CD4-positive, CD25-positive, alpha-beta regulatory T cell (primary cell): Measurements from ENCODE around the gene RIN2. TPM values are rescaled to one million over a fixed set of nuclear protein-coding genes. Genes with fewer than 3 reads are reported as not detected.

Experiments
- ATAC-seq, 2 donors: fragments of 150-1000 bp; cut with Tn5 transposase; one replicate each; pipeline ENCODE4 v1.10.0; 2021; ENCODE audit warnings: low read depth in 2 of 2, moderate number of reproducible peaks in 2 of 2, moderate library complexity in 1 of 2
- DNase-seq, 3 donors: peaks; one replicate each; pipeline versions ENCODE4 v3.0.0 to v3.0.0-alpha.2; 2012 to 2022; ENCODE audit warnings: mixed read lengths in 1 of 3
- H3K27ac ChIP-seq: one replicate; pipeline ENCODE4 v1.7.0; 2013; ENCODE audit warnings: mild to moderate bottlenecking, low read length; ENCODE audit not compliant: insufficient read depth, poor library complexity, severe bottlenecking
- H3K27me3 ChIP-seq: one replicate; pipeline ENCODE4 v1.7.0; 2013; ENCODE audit warnings: low read length; ENCODE audit not compliant: control insufficient read depth, insufficient read depth
- H3K36me3 ChIP-seq: one replicate; pipeline ENCODE4 v1.7.0; 2013; ENCODE audit warnings: mild to moderate bottlenecking, low read length, moderate library complexity; ENCODE audit not compliant: control insufficient read depth, insufficient read depth
- H3K4me1 ChIP-seq: 2 replicates; pipeline ENCODE4 v1.7.0; 2013; ENCODE audit warnings: mild to moderate bottlenecking, low read length; ENCODE audit not compliant: insufficient read depth, control insufficient read depth, poor library complexity, severe bottlenecking
- H3K4me3 ChIP-seq: one replicate; pipeline ENCODE4 v1.7.0; 2013; ENCODE audit warnings: low read depth, mild to moderate bottlenecking, low read length, moderate library complexity
- H3K9me3 ChIP-seq, 2 experiments: 1 replicate in 1 of 2; 2 replicates in 1 of 2; pipeline ENCODE4 v1.7.0; 2013; ENCODE audit warnings: low read length in 2 of 2, mild to moderate bottlenecking in 1 of 2, moderate library complexity in 1 of 2; ENCODE audit not compliant: control insufficient read depth in 2 of 2
- H3K27ac Mint-ChIP-seq, 3 donors: one replicate each; pipeline ENCODE4 v1.8.0; 2020 to 2022; ENCODE audit warnings: mild to moderate bottlenecking in 3 of 3, mixed read lengths in 3 of 3, moderate library complexity in 2 of 3
- H3K27me3 Mint-ChIP-seq: one replicate; pipeline ENCODE4 v1.8.0; 2022; ENCODE audit warnings: mild to moderate bottlenecking, mixed read lengths
- H3K36me3 Mint-ChIP-seq: one replicate; pipeline ENCODE4 v1.8.0; 2020; ENCODE audit warnings: mixed read lengths
- H3K4me1 Mint-ChIP-seq, 4 donors: one replicate each; pipeline ENCODE4 v1.8.0; 2020 to 2022; ENCODE audit warnings: mixed read lengths in 4 of 4, mild to moderate bottlenecking in 1 of 4
- H3K4me3 Mint-ChIP-seq, 4 donors: one replicate each; pipeline ENCODE4 v1.8.0; 2020 to 2022; ENCODE audit warnings: mild to moderate bottlenecking in 4 of 4, mixed read lengths in 4 of 4, moderate library complexity in 3 of 4
- H3K9me3 Mint-ChIP-seq, 7 donors: one replicate each; pipeline ENCODE4 v1.8.0; 2020 to 2022; ENCODE audit warnings: mixed read lengths in 7 of 7, mild to moderate bottlenecking in 3 of 7, moderate library complexity in 2 of 7
- polyA plus RNA-seq, 4 donors: library from polyadenylated mRNA; unstranded; fragments of 300-500 nt; fragmentation: Illumina TruSeq; gene quantifications; one replicate each; pipeline ENCODE4 v1.2.3, GENCODE V29; 2021
- total RNA-seq: library from RNA; stranded (reverse); gene quantifications from one replicate; pipeline ENCODE4 v1.2.3, GENCODE V29; 2022

RIN2 gene
- total and polyA plus RNA-seq, 5 donors from 2014 or later = 0.57 TPM; not detected in 4

DNA sequence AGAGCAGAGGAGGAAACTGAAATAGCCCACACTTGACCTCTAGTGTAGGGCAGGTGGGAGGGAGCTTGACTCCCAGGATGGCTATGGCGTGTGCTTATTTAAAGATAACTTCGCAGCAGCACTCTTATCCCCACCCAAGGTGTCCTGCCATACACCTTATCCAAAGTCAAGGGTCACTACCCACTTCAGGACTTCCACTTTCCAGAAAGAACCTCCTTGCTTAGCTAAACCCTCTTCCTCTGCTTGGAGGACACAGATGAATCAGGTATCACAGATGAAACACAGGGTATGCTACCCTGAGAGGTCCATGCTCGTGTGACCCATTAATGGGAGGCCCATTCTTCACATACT lies 2.3 kb downstream of the RIN2 start:
- H3K36me3 Mint-ChIP-seq = no peaks in the 10 kb centered on the region

DNA sequence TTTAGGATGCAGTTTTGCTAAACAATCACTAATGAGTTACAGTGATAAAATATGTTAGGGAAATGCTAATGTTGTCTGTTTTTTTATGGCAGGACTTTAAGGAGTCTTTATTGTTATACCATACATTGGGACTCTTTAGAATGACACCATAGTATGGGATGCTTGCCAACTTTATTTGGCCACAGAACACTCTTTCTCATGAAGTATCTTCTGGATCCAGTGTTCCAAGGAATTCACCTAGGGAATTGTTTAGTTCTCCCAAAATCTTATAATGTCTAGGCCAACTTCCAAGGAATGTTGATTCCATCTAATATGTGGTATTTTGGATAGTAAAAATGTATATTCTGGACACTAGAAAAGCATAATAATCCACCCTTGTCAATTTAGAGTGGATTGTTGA lies 3.3 kb downstream of the RIN2 start:
- Mint-ChIP-seq H3K9me3 (peaks cover 0 to 3% (median 0%) of the 10 kb centered on the region in 7 donors), H3K4me3 (no peak overlapping the region), H3K36me3 (no peaks in the 10 kb centered on the region), H3K27ac (no peak overlapping the region), H3K27me3 (peaks cover 31% of the 10 kb centered on the region), H3K4me1 (no peaks in the 10 kb centered on the region)
- DNase-seq (no peak), ATAC-seq (no peak)
- Histone ChIP-seq H3K9me3 (no peaks in the 10 kb centered on the region), H3K4me1 (no peaks in the 10 kb centered on the region), H3K27ac (no peak overlapping the region), H3K27me3 (peaks cover 7% of the 10 kb centered on the region), H3K36me3 (no peaks in the 10 kb centered on the region), H3K4me3 (no peak overlapping the region)

More for the DNA sequence above, 2.3 kb downstream of the RIN2 start:
- no peak for DNase-seq
- Mint-ChIP-seq H3K4me1 (no peaks in the 10 kb centered on the region), H3K9me3 (peaks cover 0 to 3% (median 0%) of the 10 kb centered on the region in 7 donors), H3K27ac (no peak overlapping the region), H3K27me3 (peaks cover 31% of the 10 kb centered on the region), H3K4me3 (no peak overlapping the region)
- Histone ChIP-seq H3K4me3 (no peak overlapping the region), H3K27ac (no peak overlapping the region), H3K9me3 (no peaks in the 10 kb centered on the region), H3K27me3 (peaks cover 7% of the 10 kb centered on the region), H3K36me3 (no peaks in the 10 kb centered on the region), H3K4me1 (no peaks in the 10 kb centered on the region)
- ATAC-seq = no peak

DNA sequence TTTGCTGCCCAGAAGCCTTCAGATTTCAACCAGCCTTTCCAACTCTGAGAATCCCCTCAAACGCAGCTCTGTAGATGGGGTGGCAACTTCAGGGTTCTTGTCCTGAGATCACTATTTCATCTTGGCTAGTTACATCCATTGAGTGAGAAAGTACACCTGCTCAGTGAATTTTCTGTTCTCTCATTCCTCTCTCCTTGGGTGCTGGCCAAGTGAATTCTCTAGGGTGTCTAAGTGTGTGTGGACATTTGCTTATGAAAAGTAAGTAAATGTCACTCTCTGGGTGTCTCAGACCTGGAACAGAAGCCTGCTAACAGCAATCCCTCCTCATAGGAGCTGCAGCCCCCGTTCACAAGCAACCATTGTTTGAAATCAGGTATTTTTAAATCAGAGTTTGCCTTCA lies 3.8 kb downstream of the RIN2 start:
- Mint-ChIP-seq H3K27me3 (peaks cover 27% of the 10 kb centered on the region), H3K9me3 (peaks cover 0 to 2% (median 0%) of the 10 kb centered on the region in 7 donors), H3K36me3 (no peaks in the 10 kb centered on the region), H3K27ac (no peak overlapping the region), H3K4me3 (no peak overlapping the region), H3K4me1 (no peaks in the 10 kb centered on the region)
- ATAC-seq = no peak
- Histone ChIP-seq H3K4me3 (no peak overlapping the region), H3K27ac (no peak overlapping the region), H3K27me3 (peaks cover 7% of the 10 kb centered on the region), H3K9me3 (no peaks in the 10 kb centered on the region), H3K36me3 (no peaks in the 10 kb centered on the region), H3K4me1 (no peaks in the 10 kb centered on the region)
- DNase-seq = no peak

DNA sequence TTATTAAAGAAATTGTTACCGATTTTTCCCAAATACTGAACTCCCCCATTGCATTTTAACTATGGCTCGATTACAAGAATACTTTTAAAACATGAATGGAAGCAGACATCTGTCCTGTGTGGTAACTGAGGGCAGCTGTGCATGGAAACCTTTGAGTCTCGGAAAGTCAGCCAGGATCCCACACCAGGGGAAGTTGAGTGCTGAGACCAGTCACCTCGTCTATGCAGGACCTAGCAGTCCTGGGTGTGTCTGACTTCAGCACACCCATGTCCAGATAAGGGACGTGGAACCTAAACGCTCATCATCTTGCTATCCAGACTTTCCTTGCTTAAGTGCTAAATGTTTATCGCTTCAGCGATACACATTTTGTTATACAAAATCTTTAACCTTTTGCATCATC lies 6.1 kb downstream of the RIN2 start:
- Histone ChIP-seq H3K9me3 (no peaks in the 10 kb centered on the region), H3K36me3 (no peaks in the 10 kb centered on the region), H3K27me3 (peaks cover 7% of the 10 kb centered on the region), H3K4me3 (no peak overlapping the region), H3K27ac (no peak overlapping the region), H3K4me1 (no peaks in the 10 kb centered on the region)
- Mint-ChIP-seq H3K36me3 (no peaks in the 10 kb centered on the region), H3K4me1 (no peaks in the 10 kb centered on the region), H3K27me3 (peaks cover 18% of the 10 kb centered on the region), H3K4me3 (no peak overlapping the region), H3K27ac (no peak overlapping the region), H3K9me3 (peaks cover 0 to 7% (median 0%) of the 10 kb centered on the region in 7 donors)
- no peak for DNase-seq
- no peak for ATAC-seq

DNA sequence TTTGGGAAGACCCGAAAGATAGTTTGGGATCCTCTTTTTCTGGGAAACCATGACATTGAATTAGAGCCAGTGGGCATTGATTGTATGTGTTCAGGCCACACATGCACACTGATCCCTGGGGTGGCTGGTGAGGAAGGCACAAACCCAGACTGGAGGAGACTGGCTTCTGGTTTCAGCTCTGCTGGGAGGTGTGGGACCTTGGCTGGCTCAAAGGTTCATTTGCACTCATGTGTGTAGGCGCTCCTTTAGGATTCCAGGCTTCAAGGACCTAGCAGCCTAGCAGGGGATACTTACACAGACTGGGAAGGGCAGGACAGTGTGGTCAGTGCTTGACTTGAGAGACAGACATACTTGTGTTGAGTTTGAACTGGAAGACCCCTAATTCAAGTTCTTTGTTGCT lies 7.2 kb downstream of the RIN2 start:
- Mint-ChIP-seq H3K9me3 (peaks cover 0 to 7% (median 0%) of the 10 kb centered on the region in 7 donors), H3K36me3 (no peaks in the 10 kb centered on the region), H3K4me1 (no peaks in the 10 kb centered on the region), H3K4me3 (no peak overlapping the region), H3K27me3 (peaks cover 11% of the 10 kb centered on the region), H3K27ac (no peak overlapping the region)
- H3K4me3 ChIP-seq = no peak overlapping the region
- DNase-seq (no peak), ATAC-seq (no peak)
- H3K36me3 ChIP-seq = no peaks in the 10 kb centered on the region
- no peak overlapping the region for H3K27ac ChIP-seq
- no peaks in the 10 kb centered on the region for H3K9me3 ChIP-seq
- peaks cover 4% of the 10 kb centered on the region for H3K27me3 ChIP-seq
- no peaks in the 10 kb centered on the region for H3K4me1 ChIP-seq

DNA sequence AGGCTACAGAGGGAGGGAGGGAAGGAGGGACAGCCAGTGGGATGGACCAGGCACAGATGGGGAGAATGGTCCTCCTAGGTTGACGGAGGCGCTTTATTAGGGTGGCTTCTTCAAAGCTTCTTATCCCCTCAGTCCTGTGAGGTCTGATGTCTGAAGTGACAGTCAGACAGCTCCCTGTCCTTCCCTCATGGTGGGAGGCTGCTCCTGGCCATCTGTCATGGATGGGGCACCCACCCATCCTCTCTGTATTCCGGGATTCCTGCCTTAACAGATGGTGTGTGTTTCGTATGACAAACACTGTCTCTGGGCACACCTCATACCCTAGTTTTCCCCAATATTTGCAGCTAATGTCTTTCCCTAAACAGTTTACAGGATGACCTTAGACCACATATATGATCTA lies 7.9 kb downstream of the RIN2 start:
- no peak overlapping the region for H3K27ac Mint-ChIP-seq
- H3K9me3 Mint-ChIP-seq = peaks cover 0 to 7% (median 0%) of the 10 kb centered on the region in 7 donors
- H3K36me3 Mint-ChIP-seq = no peaks in the 10 kb centered on the region

DNA sequence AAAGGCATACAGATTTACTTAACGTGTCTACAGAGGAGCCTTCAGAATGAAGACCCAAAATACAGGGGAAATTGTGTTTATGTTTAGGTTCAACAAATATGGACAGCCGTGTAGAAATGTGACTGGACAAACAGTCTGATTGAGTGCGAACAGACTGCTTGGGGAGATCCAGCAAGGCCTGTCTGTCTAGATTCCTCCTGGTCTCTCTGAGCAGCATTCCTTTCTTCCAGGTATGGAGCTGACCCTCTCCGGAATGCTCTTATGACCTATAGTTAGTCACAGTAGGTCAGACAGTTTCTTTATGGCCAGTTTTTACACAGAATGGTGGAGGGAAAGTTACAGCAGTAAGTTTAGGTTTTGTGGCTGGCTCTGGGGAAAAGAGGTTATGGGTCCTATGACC lies 9.0 kb downstream of the RIN2 start:
- Histone ChIP-seq H3K9me3 (no peaks in the 10 kb centered on the region), H3K36me3 (no peaks in the 10 kb centered on the region), H3K27ac (no peak overlapping the region), H3K4me1 (no peaks in the 10 kb centered on the region), H3K27me3 (no peaks in the 10 kb centered on the region), H3K4me3 (no peak overlapping the region)
- Mint-ChIP-seq H3K27ac (no peak overlapping the region), H3K36me3 (no peaks in the 10 kb centered on the region), H3K27me3 (peaks cover under 1% of the 10 kb centered on the region), H3K4me1 (no peaks in the 10 kb centered on the region), H3K9me3 (peaks cover 0 to 7% (median 0%) of the 10 kb centered on the region in 7 donors), H3K4me3 (no peak overlapping the region)
- no peak for DNase-seq
- no peak for ATAC-seq

More for the DNA sequence above, 7.9 kb downstream of the RIN2 start:
- no peak for ATAC-seq
- H3K4me1 Mint-ChIP-seq = no peaks in the 10 kb centered on the region
- H3K27ac ChIP-seq = no peak overlapping the region
- H3K9me3 ChIP-seq = no peaks in the 10 kb centered on the region
- H3K27me3 Mint-ChIP-seq = peaks cover 6% of the 10 kb centered on the region
- no peak overlapping the region for H3K4me3 Mint-ChIP-seq
- no peak for DNase-seq
- H3K4me3 ChIP-seq = no peak overlapping the region
- H3K4me1 ChIP-seq = no peaks in the 10 kb centered on the region
- H3K27me3 ChIP-seq = no peaks in the 10 kb centered on the region
- no peaks in the 10 kb centered on the region for H3K36me3 ChIP-seq

DNA sequence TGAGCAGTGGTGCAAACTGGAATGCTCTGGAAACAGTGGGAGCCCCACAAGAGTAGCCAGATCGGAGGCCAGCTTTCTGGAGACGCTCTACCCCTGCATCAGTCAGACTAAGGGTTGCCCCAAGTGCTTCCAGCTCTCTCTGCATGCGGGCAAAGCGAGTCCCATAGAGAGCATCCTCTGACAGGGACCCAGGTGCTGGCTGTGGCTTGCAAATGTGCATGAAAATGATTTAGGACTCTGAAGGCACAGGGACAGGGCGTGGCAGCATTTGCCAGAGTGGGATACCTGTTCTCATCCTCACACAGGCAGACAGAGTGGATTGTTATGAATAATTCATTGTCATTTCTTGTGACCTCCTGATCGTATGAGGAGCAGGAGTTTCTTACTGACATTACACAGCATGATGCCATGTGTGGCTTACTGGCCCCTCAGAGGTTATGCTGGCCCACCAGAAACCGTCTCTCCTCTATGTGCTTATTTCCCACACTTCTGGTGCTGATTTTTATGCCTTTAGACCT lies 10.3 kb downstream of the RIN2 start:
- Histone ChIP-seq H3K4me1 (no peaks in the 10 kb centered on the region), H3K9me3 (no peaks in the 10 kb centered on the region), H3K27me3 (no peaks in the 10 kb centered on the region), H3K27ac (no peak overlapping the region), H3K4me3 (no peak overlapping the region), H3K36me3 (no peaks in the 10 kb centered on the region)
- no peak overlapping the region for H3K27ac Mint-ChIP-seq
- no peaks in the 10 kb centered on the region for H3K36me3 Mint-ChIP-seq
- H3K4me1 Mint-ChIP-seq = no peaks in the 10 kb centered on the region
- DNase-seq = no peak
- peaks cover 0 to 5% (median 0%) of the 10 kb centered on the region in 7 donors for H3K9me3 Mint-ChIP-seq
- no peaks in the 10 kb centered on the region for H3K27me3 Mint-ChIP-seq
- no peak overlapping the region for H3K4me3 Mint-ChIP-seq
- no peak for ATAC-seq
